Kidney tubule cell (primary cell): Measurements from ENCODE around the gene MINDY4.

Experiments
- DNase-seq: peaks from one replicate; pipeline ENCODE4 v3.0.0-alpha.2; 2018; ENCODE audit warnings: low spot score

Gene MINDY4

GRCh38 chr7:30917216-30917893 lies 146.1 kb downstream of the MINDY4 start:
- no peak for DNase-seq

GRCh38 chr7:30918676-30919075 lies 147.5 kb downstream of the MINDY4 start:
- peak; percentile 59 for DNase-seq

GRCh38 chr7:30920021-30920583 lies 148.9 kb downstream of the MINDY4 start:
- no peak for DNase-seq

GRCh38 chr7:30920584-30921539 lies 149.6 kb downstream of the MINDY4 start:
- peak; percentile 68 for DNase-seq

- no peak for DNase-seq
Observed at GRCh38 chr7:30921540-30922401, 150.6 kb downstream of the MINDY4 start.

GRCh38 chr7:30922596-30922995 lies 151.4 kb downstream of the MINDY4 start:
- DNase-seq, result no peak

GRCh38 chr7:30923009-30923773 lies 152.0 kb downstream of the MINDY4 start:
- DNase-seq, result no peak

GRCh38 chr7:30923774-30924413 lies 152.7 kb downstream of the MINDY4 start:
- no peak for DNase-seq

GRCh38 chr7:30924624-30925023 lies 153.4 kb downstream of the MINDY4 start:
- DNase-seq, result no peak

- no peak for DNase-seq
Observed at GRCh38 chr7:30925117-30925516, 153.9 kb downstream of the MINDY4 start.

GRCh38 chr7:30925913-30926312 lies 154.7 kb downstream of the MINDY4 start:
- no peak for DNase-seq

- no peak for DNase-seq
Observed at GRCh38 chr7:30926313-30926712, 155.1 kb downstream of the MINDY4 start.

GRCh38 chr7:30927040-30927439 lies 155.8 kb downstream of the MINDY4 start:
- DNase-seq, result no peak

- DNase-seq, result no peak
Observed at GRCh38 chr7:30927559-30927958, 156.3 kb downstream of the MINDY4 start.

GRCh38 chr7:30928254-30928872 lies 157.1 kb downstream of the MINDY4 start:
- DNase-seq, result no peak

- DNase-seq, result no peak
Observed at GRCh38 chr7:30929686-30930085, 158.5 kb downstream of the MINDY4 start.

- DNase-seq, result no peak
Observed at GRCh38 chr7:30930621-30931020, 159.4 kb downstream of the MINDY4 start.

- peak; percentile 84 for DNase-seq
Observed at GRCh38 chr7:30931161-30931928, 160.1 kb downstream of the MINDY4 start.

GRCh38 chr7:30931929-30932540 lies 160.8 kb downstream of the MINDY4 start:
- no peak for DNase-seq
